Nasal cavity respiratory epithelium epithelial cell of viscerocranial mucosa (primary cell): ENCODE data around the gene HVCN1. TPM values are rescaled to one million over a fixed set of nuclear protein-coding genes. Genes with fewer than 3 reads are reported as not detected.

Source experiments
- total RNA-seq: library from RNA; depleted of rRNA; stranded (reverse); fragments of >200 nt; gene quantifications from 2 replicates; pipeline ENCODE4 v1.2.3, GENCODE V29; 2014

HVCN1 gene
- total RNA-seq: 0.34 and 2.4 TPM in 2 replicates

DNA sequence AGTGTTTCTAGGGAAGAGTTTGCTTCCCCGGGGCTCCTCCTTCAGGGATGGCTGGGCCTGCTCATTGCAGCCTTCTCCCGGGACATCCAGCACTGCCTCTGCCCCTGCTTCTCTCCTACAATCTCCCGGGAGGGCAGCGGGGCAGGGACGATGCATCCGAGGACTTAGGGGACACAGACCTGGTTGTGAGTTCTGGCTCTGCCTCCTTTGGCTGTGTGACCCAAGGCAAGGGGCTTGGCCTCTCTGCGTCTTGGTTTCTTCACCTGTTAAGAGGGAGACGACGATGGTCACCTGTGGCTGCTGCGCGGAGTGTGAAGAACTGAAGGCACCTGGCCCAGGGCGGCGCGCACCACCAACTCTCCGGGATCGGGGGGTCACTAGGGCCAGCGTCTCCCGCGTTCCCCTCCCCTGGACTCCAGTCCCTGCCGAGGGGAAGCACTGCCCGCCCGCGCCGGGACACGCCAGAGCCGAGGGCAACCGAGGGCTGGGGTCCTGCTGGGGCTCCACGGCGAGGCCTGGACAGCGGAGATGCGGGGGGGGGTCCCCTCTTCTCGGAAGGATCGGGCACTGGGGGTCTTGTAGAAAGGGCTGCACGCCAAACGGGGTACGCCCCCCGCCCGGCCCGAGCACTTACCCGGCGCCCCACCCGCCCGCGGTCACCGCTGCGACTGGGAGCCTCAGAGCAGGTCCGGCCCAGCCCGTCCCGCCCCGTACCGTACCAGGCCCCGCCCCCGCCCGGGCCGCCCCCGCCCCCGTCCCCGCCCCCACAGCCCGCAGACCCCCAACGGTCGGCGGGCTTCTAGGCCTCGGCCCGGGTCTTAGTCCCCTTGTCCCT lies at the start of gene HVCN1:
TSS of gene HVCN1 (minus strand) at position 670 of the 835 bp plus-strand sequence. CDS start 5,870 bp downstream, outside the sequence.

DNA sequence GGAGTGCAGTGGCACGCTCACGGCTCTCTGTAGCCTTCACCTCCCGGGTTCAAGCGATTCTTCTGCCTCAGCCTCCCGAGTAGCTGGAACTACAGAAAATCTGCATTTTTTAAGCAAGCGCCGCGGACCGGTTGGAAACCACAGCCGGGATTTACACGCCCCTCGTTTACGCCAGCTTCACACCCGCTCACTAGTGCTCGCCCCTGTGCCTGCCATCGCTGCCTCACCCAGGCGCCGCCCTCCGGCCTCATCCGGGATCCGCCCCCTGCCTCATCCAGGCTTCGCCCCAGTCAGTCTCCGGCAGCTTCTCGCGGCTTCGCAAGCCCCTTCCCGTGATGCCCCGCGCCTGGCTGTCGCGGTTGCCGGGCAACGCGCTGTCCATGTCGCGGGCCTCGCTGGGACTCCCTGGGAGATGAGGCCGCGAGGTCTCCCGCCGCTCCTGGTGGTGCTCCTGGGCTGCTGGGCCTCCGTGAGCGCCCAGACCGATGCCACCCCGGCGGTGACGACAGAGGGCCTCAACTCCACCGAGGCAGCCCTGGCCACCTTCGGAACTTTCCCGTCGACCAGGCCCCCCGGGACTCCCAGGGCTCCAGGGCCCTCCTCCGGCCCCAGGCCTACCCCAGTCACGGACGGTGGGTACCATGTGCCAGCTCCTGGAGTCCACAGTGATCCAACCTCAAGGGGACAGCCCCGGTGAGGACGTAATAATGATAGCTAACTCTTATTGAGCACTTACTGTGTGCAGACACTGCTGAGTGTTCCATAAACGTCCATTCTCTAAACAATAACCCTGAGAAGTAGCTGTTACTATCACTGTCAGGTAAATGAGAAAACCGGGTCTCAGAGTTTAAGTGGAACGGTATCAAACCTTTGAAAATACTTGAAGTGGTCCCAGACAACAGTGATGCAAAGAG lies 74.9 kb downstream of the HVCN1 start, which contains the start of gene TCTN1:
TSS of gene TCTN1 (plus strand) at position 359 of the 914 bp plus-strand sequence. CDS start at position 413, 54 bp downstream.

Other genes with a start within 250 kb of the HVCN1 start
- 174 and 246 TPM in 2 replicates for gene ARPC3, start 238.8 kb downstream of the HVCN1 start, total RNA-seq
- 16.6 and 32.5 TPM in 2 replicates for gene GPN3, start 220.9 kb downstream of the HVCN1 start, total RNA-seq
- gene FAM216A, start 220.3 kb downstream of the HVCN1 start, total RNA-seq: 2.6 and 4.8 TPM in 2 replicates
- 39.0 and 48.8 TPM in 2 replicates for gene VPS29, start 187.0 kb downstream of the HVCN1 start, total RNA-seq
- gene RAD9B, start 186.8 kb downstream of the HVCN1 start, total RNA-seq: 0.34 and 0.57 TPM in 2 replicates
- gene PPTC7, start 105.8 kb downstream of the HVCN1 start, total RNA-seq: 14.0 and 29.0 TPM in 2 replicates
- 4.8 and 20.9 TPM in 2 replicates for gene TCTN1, start 75.0 kb downstream of the HVCN1 start, total RNA-seq
- gene PPP1CC, start 53.8 kb upstream of the HVCN1 start, total RNA-seq: 75.9 and 80.0 TPM in 2 replicates
- gene CCDC63, start 157.9 kb upstream of the HVCN1 start, total RNA-seq: not detected in 2 replicates
- not detected in 2 replicates for gene MYL2, start 231.5 kb upstream of the HVCN1 start, total RNA-seq